CMK (cell line): Measurements from ENCODE around the gene MYEOV.

Experiments
- DNase-seq: peaks from one replicate; pipeline ENCODE4 v3.0.0-alpha.2; 2010; ENCODE audit warnings: low read depth

MYEOV gene

DNA sequence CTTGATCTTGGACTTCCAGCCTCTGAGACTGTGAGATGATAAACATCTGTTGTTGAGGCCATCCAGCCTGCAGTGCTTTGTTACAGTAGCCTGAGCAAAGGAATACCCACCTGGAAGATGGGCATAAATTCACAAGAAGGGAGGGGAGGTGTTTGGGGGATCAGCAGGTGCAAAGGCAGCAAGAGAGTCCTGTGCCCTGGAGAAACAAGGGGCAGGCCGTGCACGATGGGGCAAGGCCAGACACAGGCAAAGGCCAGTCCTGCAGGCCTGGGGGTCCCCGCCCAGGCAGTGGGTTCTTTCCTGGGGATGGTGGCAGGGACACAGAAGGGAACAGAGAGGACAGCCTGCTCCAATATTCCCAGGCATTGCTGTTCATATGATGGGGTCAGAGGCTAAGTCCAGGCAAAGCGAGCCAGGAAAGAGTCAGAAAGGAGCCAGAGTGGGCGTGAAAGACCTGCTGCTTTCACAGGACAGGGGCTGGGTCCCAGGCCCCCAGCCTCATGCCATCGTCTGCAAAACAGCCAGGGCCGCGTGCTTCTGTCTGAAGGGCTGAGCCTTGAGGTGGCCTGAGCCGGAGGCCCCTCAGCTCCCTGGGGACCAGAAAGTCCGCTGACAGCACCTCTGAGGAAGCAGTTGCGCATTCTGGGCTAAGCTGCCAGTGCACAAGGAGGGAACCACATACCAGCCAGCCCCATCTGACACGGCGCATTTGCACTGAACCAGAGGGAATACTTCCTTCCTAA is 48.8 kb downstream of the MYEOV start:
- DNase-seq: no peak

DNA sequence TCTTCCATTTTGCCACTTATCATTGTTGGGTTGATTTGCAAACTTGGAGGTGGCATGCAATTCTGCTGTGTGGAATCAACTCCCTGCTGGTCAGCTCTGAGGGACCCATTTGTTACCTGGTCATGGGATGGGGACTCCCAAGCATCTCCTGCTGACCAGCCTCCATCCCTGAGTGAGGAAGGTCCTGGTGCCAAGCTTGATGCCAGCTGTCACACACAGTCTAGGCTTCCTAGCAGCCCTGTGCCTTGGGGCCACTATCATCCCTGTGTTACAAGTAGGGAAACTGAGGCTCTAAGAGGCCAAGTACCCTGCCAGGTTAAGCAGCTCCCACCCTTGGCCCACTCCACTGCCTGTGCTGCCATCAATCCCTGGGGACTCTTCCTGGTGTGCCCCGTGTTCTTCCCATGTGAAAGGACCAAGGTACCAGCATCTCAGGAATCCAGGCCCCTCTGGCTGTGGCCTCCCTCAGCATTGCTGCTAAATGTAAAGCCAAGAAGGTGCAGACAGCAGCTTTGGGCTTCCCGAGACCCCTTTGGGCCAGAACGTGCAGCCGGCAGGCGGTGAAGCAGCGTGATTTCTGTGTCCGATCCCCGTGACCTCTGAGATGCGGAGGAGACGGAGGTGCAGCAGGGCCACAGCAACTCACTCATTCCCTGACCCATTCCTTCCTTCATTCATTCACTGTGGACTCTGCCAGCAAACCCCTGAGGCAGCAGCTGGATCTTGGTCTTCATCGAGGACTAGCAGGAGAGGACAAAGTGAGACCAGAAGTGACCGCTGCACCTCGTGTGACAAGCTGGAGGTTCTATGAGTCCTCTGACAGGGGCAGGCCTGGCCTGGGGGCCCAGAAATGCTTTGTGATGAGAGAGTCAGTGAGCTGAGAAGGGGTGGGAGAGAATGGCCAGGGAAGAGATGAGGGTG is 49.7 kb downstream of the MYEOV start:
- no peak for DNase-seq

DNA sequence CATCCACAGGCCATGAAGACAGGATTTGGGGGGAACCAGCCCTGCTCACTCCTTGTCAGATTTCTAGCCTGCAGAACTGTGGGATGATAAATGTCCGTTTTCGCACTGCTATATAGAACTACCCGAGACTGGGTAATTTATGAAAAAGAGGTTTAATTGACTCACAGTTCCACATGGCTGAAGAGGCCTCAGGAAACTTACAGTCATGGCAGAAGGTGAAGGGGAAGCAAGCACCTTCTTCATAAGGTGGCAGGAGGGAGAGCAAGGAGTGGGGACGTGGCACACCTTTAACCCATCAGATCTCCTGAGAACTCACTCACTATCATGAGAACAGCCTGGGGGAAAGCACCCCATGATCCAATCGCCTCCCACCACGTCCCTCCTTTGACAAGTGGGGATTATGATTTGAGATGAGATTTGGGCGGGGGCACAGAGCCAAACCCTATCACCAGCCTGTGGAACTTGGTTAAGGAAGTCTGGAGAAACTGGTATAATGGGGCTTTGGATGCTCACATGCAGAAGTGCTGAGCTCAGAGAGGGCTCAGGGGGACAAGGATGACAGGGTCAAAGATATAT is 50.7 kb downstream of the MYEOV start:
- no peak for DNase-seq
